Progenitor cell of endocrine pancreas (in vitro differentiated cells): ENCODE data around the gene B3GALT4. TPM values are rescaled to one million over a fixed set of nuclear protein-coding genes. Genes with fewer than 3 reads are reported as not detected.

Source experiments
- DNase-seq: peaks from one replicate; pipeline ENCODE4 v3.0.0; 2021; ENCODE audit warnings: low spot score; ENCODE audit not compliant: unreplicated experiment
- H3K27ac Mint-ChIP-seq: 2 replicates; pipeline ENCODE4 v1.8.0; 2021; ENCODE audit warnings: mild to moderate bottlenecking, moderate library complexity, mixed read lengths
- H3K27me3 Mint-ChIP-seq: 2 replicates; pipeline ENCODE4 v1.8.0; 2021; ENCODE audit warnings: mixed read lengths
- H3K36me3 Mint-ChIP-seq: 2 replicates; pipeline ENCODE4 v1.8.0; 2022; ENCODE audit warnings: mixed read lengths; ENCODE audit not compliant: insufficient read depth
- H3K4me1 Mint-ChIP-seq: 2 replicates; pipeline ENCODE4 v1.8.0; 2021; ENCODE audit warnings: low read depth, mixed read lengths
- H3K4me3 Mint-ChIP-seq: 2 replicates; pipeline ENCODE4 v1.8.0; 2021; ENCODE audit warnings: low read depth, mild to moderate bottlenecking, moderate library complexity, mixed read lengths
- H3K9me3 Mint-ChIP-seq: 2 replicates; pipeline ENCODE4 v1.8.0; 2021; ENCODE audit warnings: low read depth, mixed read lengths
- CTCF ChIP-seq: fragments of 200-600 bp; sonication (generic); IDR thresholded peaks from one replicate; pipeline ENCODE4 v1.5.0; 2021; ENCODE audit warnings: antibody characterized with exemption, mild to moderate bottlenecking; ENCODE audit not compliant: unreplicated experiment
- total RNA-seq: library from RNA; stranded (reverse); gene quantifications from 2 replicates; pipeline ENCODE4 v1.2.1, GENCODE V29; 2021

Gene B3GALT4
- total RNA-seq, 1 donor from 2014 or later: 5.7 TPM

GRCh38 chr6:33314943-33315792, 38.2 kb downstream of the B3GALT4 start:
- H3K9me3 Mint-ChIP-seq: no peaks in the 10 kb centered on the region
- no peak for TF ChIP-seq CTCF
- peak overlapping the region; percentile 85 for H3K4me3 Mint-ChIP-seq
- peaks cover 40% of the 10 kb centered on the region for H3K4me1 Mint-ChIP-seq
- peaks cover 21% of the 10 kb centered on the region for H3K36me3 Mint-ChIP-seq
- DNase-seq: no peak
- H3K27ac Mint-ChIP-seq: no peak overlapping the region
- peaks cover 3% of the 10 kb centered on the region for H3K27me3 Mint-ChIP-seq

- Mint-ChIP-seq H3K9me3 (no peaks in the 10 kb centered on the region), H3K36me3 (peaks cover 25% of the 10 kb centered on the region), H3K4me3 (peak overlapping the region; percentile 76), H3K27ac (peak overlapping the region; percentile 73), H3K27me3 (peaks cover 3% of the 10 kb centered on the region), H3K4me1 (peaks cover 41% of the 10 kb centered on the region)
- no peak for DNase-seq
- TF ChIP-seq CTCF: no peak
These were observed 39.1 kb downstream of the B3GALT4 start for GRCh38 chr6:33315793-33316602.

GRCh38 chr6:33316603-33317418, 39.9 kb downstream of the B3GALT4 start:
- peaks cover 25% of the 10 kb centered on the region for H3K36me3 Mint-ChIP-seq
- TF ChIP-seq CTCF: no peak

GRCh38 chr6:33317419-33317668, 40.4 kb downstream of the B3GALT4 start:
- peaks cover 25% of the 10 kb centered on the region for H3K36me3 Mint-ChIP-seq
- no peak for TF ChIP-seq CTCF
- no peak overlapping the region for H3K27ac Mint-ChIP-seq
- H3K4me3 Mint-ChIP-seq: peak overlapping the region; percentile 76
- H3K9me3 Mint-ChIP-seq: no peaks in the 10 kb centered on the region
- H3K27me3 Mint-ChIP-seq: peaks cover 2% of the 10 kb centered on the region
- DNase-seq: no peak
- H3K4me1 Mint-ChIP-seq: peaks cover 45% of the 10 kb centered on the region

More at GRCh38 chr6:33316603-33317418, 39.9 kb downstream of the B3GALT4 start:
- Mint-ChIP-seq H3K9me3 (no peaks in the 10 kb centered on the region), H3K4me3 (peak overlapping the region; percentile 76), H3K27me3 (peaks cover 3% of the 10 kb centered on the region), H3K27ac (peak overlapping the region; percentile 73), H3K4me1 (peaks cover 45% of the 10 kb centered on the region)
- no peak for DNase-seq
